H1 (cell line): ENCODE data around the gene RAB26. TPM values are rescaled to one million over a fixed set of nuclear protein-coding genes. Genes with fewer than 3 reads are reported as not detected.

Source experiments
- CTCF ChIA-PET: fragments of 300-600 bp; sonication (Branson Sonifier 250); formaldehyde crosslinking; loops from one replicate; lab custom pipeline; 2021; ENCODE audit not compliant: partially characterized antibody; lab: Charles Lee
- POLR2A ChIA-PET: fragments of 300-600 bp; sonication (Branson Sonifier 250); formaldehyde crosslinking; loops from one replicate; lab custom pipeline; 2021; ENCODE audit warnings: inconsistent platforms; ENCODE audit not compliant: partially characterized antibody; lab: Charles Lee
- DNase-seq, 2 experiments: peaks; one replicate each; pipeline versions ENCODE4 v3.0.0 to v3.0.0-alpha.2; 2010 to 2022; ENCODE audit warnings: low spot score in 2 of 2, low read depth in 1 of 2, mixed read lengths in 1 of 2
- FAIRE-seq: peaks from 2 replicates; lab custom pipeline; 2011; peaks lifted over from hg19 to GRCh38; lab: Jason Lieb, UNC
- H2AFZ ChIP-seq: 2 replicates; pipeline ENCODE4 v1.8.1; 2012; ENCODE audit warnings: low read length, inconsistent platforms
- H2AK5ac ChIP-seq: 2 replicates; pipeline ENCODE4 v1.6.1; 2013; ENCODE audit warnings: low read depth, low read length
- H2BK120ac ChIP-seq: replicated peaks from 2 replicates; pipeline ENCODE3; 2013; ENCODE audit warnings: low read depth, low read length, inconsistent platforms
- H2BK12ac ChIP-seq: 2 replicates; pipeline ENCODE4 v1.6.1; 2013; ENCODE audit warnings: low read depth, low read length
- H2BK15ac ChIP-seq: 2 replicates; pipeline ENCODE4 v1.6.1; 2013; ENCODE audit warnings: low read length
- H2BK20ac ChIP-seq: 2 replicates; pipeline ENCODE4 v1.6.1; 2013; ENCODE audit warnings: low read length
- H2BK5ac ChIP-seq: 2 replicates; pipeline ENCODE4 v1.6.1; 2013; ENCODE audit warnings: low read depth, low read length
- H3K14ac ChIP-seq: 2 replicates; pipeline ENCODE4 v1.6.1; 2013; ENCODE audit warnings: inconsistent platforms; ENCODE audit not compliant: insufficient read length
- H3K18ac ChIP-seq: 2 replicates; pipeline ENCODE4 v1.6.1; 2013; ENCODE audit warnings: low read length; ENCODE audit errors: extremely low read depth
- H3K23ac ChIP-seq: 2 replicates; pipeline ENCODE4 v1.6.1; 2013; ENCODE audit warnings: inconsistent platforms; ENCODE audit not compliant: insufficient read length
- H3K23me2 ChIP-seq: 2 replicates; pipeline ENCODE4 v1.6.1; 2013; ENCODE audit warnings: low read depth, low read length
- H3K27ac ChIP-seq: 2 replicates; pipeline ENCODE4 v1.6.1; 2011; ENCODE audit warnings: low read depth, low read length, inconsistent platforms
- H3K27me3 ChIP-seq, 4 experiments: replicated peaks in 1 of 4; 1 replicate in 1 of 4; 2 replicates in 3 of 4; pipeline versions ENCODE4 v1.6.1 to v1.8.1; 2011 to 2013; ENCODE audit warnings: low read length in 3 of 4, mild to moderate bottlenecking in 3 of 4, inconsistent platforms in 2 of 4, mixed read lengths in 2 of 4, moderate library complexity in 1 of 4; ENCODE audit not compliant: control insufficient read depth in 3 of 4, insufficient read depth in 3 of 4; ENCODE audit errors: extremely low read depth in 1 of 4
- H3K36me3 ChIP-seq, 4 experiments: 2 replicates each; pipeline versions ENCODE4 v1.6.1 to v1.8.1; 2011 to 2013; ENCODE audit warnings: mild to moderate bottlenecking in 4 of 4, low read length in 3 of 4, moderate library complexity in 2 of 4, control low read depth in 1 of 4, inconsistent platforms in 1 of 4; ENCODE audit not compliant: insufficient read depth in 4 of 4, control insufficient read depth in 2 of 4
- H3K4ac ChIP-seq: replicated peaks from 2 replicates; pipeline ENCODE3; 2013; ENCODE audit warnings: low read length, low read depth, mixed read lengths, inconsistent platforms; ENCODE audit not compliant: insufficient read length
- H3K4me1 ChIP-seq, 4 experiments: replicated peaks in 1 of 4; 1 replicate in 1 of 4; 2 replicates in 3 of 4; pipeline versions ENCODE4 v1.6.1 to v1.8.1; 2011 to 2013; ENCODE audit warnings: low read length in 3 of 4, inconsistent platforms in 2 of 4, mixed read lengths in 1 of 4; ENCODE audit not compliant: insufficient read depth in 4 of 4, control insufficient read depth in 3 of 4
- H3K4me2 ChIP-seq, 2 experiments: 2 replicates each; pipeline versions ENCODE4 v1.6.1 to v1.8.1; 2011 to 2013; ENCODE audit warnings: low read depth in 2 of 2, low read length in 2 of 2, control low read depth in 1 of 2, inconsistent platforms in 1 of 2, mild to moderate bottlenecking in 1 of 2; ENCODE audit not compliant: insufficient read depth in 1 of 2
- H3K4me3 ChIP-seq, 4 experiments: fragments of 200-600, 300-600 bp in 1 of 4; sonication (generic), shearing (Covaris generic), sonication (Bioruptor Twin) in 1 of 4; 2 replicates each; pipeline versions ENCODE4 v1.5.1 to v1.8.1; 2011 to 2016; ENCODE audit warnings: low read length in 4 of 4, low read depth in 3 of 4, control low read depth in 2 of 4, inconsistent platforms in 2 of 4, mild to moderate bottlenecking in 2 of 4, mixed read lengths in 1 of 4, moderate library complexity in 1 of 4; ENCODE audit not compliant: insufficient read depth in 2 of 4; ENCODE audit errors: extremely low read depth in 1 of 4
- H3K56ac ChIP-seq: replicated peaks from 2 replicates; pipeline ENCODE3; 2013; ENCODE audit warnings: low read depth, mild to moderate bottlenecking, mixed read lengths, low read length, inconsistent platforms; ENCODE audit not compliant: insufficient read length
- H3K79me1 ChIP-seq: 2 replicates; pipeline ENCODE4 v1.6.1; 2013; ENCODE audit warnings: low read depth, low read length, control low read depth
- H3K79me2 ChIP-seq, 2 experiments: 2 replicates each; pipeline versions ENCODE4 v1.6.1 to v1.8.1; 2012 to 2013; ENCODE audit warnings: low read length in 2 of 2, mild to moderate bottlenecking in 2 of 2, inconsistent platforms in 1 of 2; ENCODE audit not compliant: insufficient read depth in 2 of 2, control insufficient read depth in 1 of 2
- H3K9ac ChIP-seq, 4 experiments: replicated peaks in 1 of 4; 1 replicate in 1 of 4; 2 replicates in 3 of 4; pipeline versions ENCODE4 v1.6.1 to v1.8.1; 2011 to 2013; ENCODE audit warnings: low read depth in 3 of 4, low read length in 3 of 4, control low read depth in 2 of 4, mild to moderate bottlenecking in 2 of 4, moderate library complexity in 2 of 4, inconsistent platforms in 1 of 4; ENCODE audit errors: extremely low read depth in 1 of 4
- H3K9me3 ChIP-seq, 2 experiments: 2 replicates each; pipeline versions ENCODE4 v1.6.1 to v1.8.1; 2012 to 2013; ENCODE audit warnings: mild to moderate bottlenecking in 2 of 2, moderate library complexity in 2 of 2, control low read depth in 1 of 2, inconsistent platforms in 1 of 2, low read depth in 1 of 2, low read length in 1 of 2, mixed read lengths in 1 of 2; ENCODE audit not compliant: insufficient read depth in 2 of 2
- H4K20me1 ChIP-seq, 2 experiments: replicated peaks in 1 of 2; 2 replicates each; pipeline versions ENCODE3 to v1.8.1; 2011 to 2013; ENCODE audit warnings: inconsistent platforms in 2 of 2, low read length in 2 of 2, mild to moderate bottlenecking in 1 of 2; ENCODE audit not compliant: insufficient read depth in 2 of 2, control insufficient read depth in 1 of 2
- H4K5ac ChIP-seq: 2 replicates; pipeline ENCODE4 v1.6.1; 2013; ENCODE audit warnings: low read length, low read depth, mixed read lengths, inconsistent platforms; ENCODE audit not compliant: insufficient read length
- H4K8ac ChIP-seq: 2 replicates; pipeline ENCODE4 v1.8.0; 2013; ENCODE audit warnings: mild to moderate bottlenecking, moderate library complexity, low read length, inconsistent platforms; ENCODE audit not compliant: insufficient read depth; ENCODE audit errors: extremely low read depth
- H4K91ac ChIP-seq: replicated peaks from 2 replicates; pipeline ENCODE3; 2013; ENCODE audit warnings: low read length, mixed read lengths, inconsistent platforms; ENCODE audit not compliant: insufficient read length
- ASH2L ChIP-seq: fragments of 200-600, 300-600 bp; sonication (generic); IDR thresholded peaks from one replicate; pipeline ENCODE4 v1.7.1; 2017; ENCODE audit warnings: low read length
- BACH1 ChIP-seq: IDR thresholded peaks from 2 replicates; pipeline ENCODE4 v1.6.1; 2012; ENCODE audit warnings: low read length, improper control_type of control experiment
- CHD1 ChIP-seq: IDR thresholded peaks from 2 replicates; pipeline ENCODE4 v1.6.1; 2012; ENCODE audit warnings: low read depth, low read length, improper control_type of control experiment
- CREB1 ChIP-seq: IDR thresholded peaks from 2 replicates; pipeline ENCODE4 v1.6.1; 2012; ENCODE audit warnings: inconsistent platforms
- EGR1 ChIP-seq: IDR thresholded peaks from 2 replicates; pipeline ENCODE4 v1.6.1; 2011; ENCODE audit warnings: low read depth, low read length, borderline replicate concordance
- GABPA ChIP-seq: IDR thresholded peaks from 2 replicates; pipeline ENCODE4 v1.6.1; 2011; ENCODE audit warnings: mild to moderate bottlenecking, low read length, moderate library complexity, borderline replicate concordance; ENCODE audit not compliant: insufficient read depth
- GTF2F1 ChIP-seq: IDR thresholded peaks from 2 replicates; pipeline ENCODE4 v1.6.1; 2012; ENCODE audit warnings: low read depth, low read length, improper control_type of control experiment, borderline replicate concordance
- HDAC6 ChIP-seq: IDR thresholded peaks from one replicate; pipeline ENCODE4 v1.7.1; 2012; ENCODE audit warnings: low read depth, mild to moderate bottlenecking, inconsistent platforms, low read length, moderate library complexity
- KDM4A ChIP-seq: IDR thresholded peaks from one replicate; pipeline ENCODE4 v1.7.1; 2012; ENCODE audit warnings: low read depth, mild to moderate bottlenecking, moderate library complexity, low read length, inconsistent platforms; ENCODE audit not compliant: severe bottlenecking
- NRF1 ChIP-seq: IDR thresholded peaks from 2 replicates; pipeline ENCODE4 v1.6.1; 2011; ENCODE audit warnings: mild to moderate bottlenecking, low read depth, low read length, improper control_type of control experiment
- POLR2A ChIP-seq, 2 experiments: IDR thresholded peaks; 1 replicate in 1 of 2; 2 replicates in 1 of 2; pipeline ENCODE4 v1.6.1; 2011; ENCODE audit warnings: low read depth in 2 of 2, low read length in 2 of 2, mild to moderate bottlenecking in 2 of 2; ENCODE audit errors: control extremely low read depth in 1 of 2
- SAP30 ChIP-seq: fragments of 300-600 bp; sonication (generic); IDR thresholded peaks from 2 replicates; pipeline ENCODE4 v1.7.1; 2012; ENCODE audit warnings: low read length, moderate library complexity, mild to moderate bottlenecking, inconsistent platforms; ENCODE audit not compliant: insufficient read depth, insufficient replicate concordance
- SP2 ChIP-seq: IDR thresholded peaks from 2 replicates; pipeline ENCODE4 v1.6.1; 2012; ENCODE audit warnings: mild to moderate bottlenecking, low read length, inconsistent platforms
- SP4 ChIP-seq: IDR thresholded peaks from 2 replicates; pipeline ENCODE4 v1.6.1; 2012; ENCODE audit warnings: low read length, inconsistent platforms
- TAF7 ChIP-seq: optimal IDR thresholded peaks from 2 replicates; pipeline ENCODE3; 2011; ENCODE audit warnings: low read depth, mild to moderate bottlenecking, inconsistent platforms, low read length, moderate library complexity, borderline replicate concordance
- TCF12 ChIP-seq: IDR thresholded peaks from 2 replicates; pipeline ENCODE4 v1.6.1; 2011; ENCODE audit warnings: low read depth, mild to moderate bottlenecking, low read length
- WGBS, 2 experiments: shearing (Covaris generic) in 1 of 2; methylation state at CpG; one replicate each; pipeline versions ENCODE4 v1.1.6 to v1.1.7; 2013 to 2015; ENCODE audit warnings: low lambda C conversion rate in 2 of 2, mixed read lengths in 2 of 2, inconsistent platforms in 1 of 2, low coverage in 1 of 2, missing lambda C conversion rate in 1 of 2; ENCODE audit not compliant: insufficient replicate concordance in 2 of 2, insufficient coverage in 1 of 2, insufficient read length in 1 of 2; ENCODE audit errors: extremely low coverage in 1 of 2, missing lambda C conversion rate in 1 of 2; 5-methylcytosine and 5-hydroxymethylcytosine counted together
- polyA plus RNA-seq, 7 experiments: library from polyadenylated mRNA; depleted of rRNA in 3 of 7; stranded (reverse) in 5 of 7; unstranded in 2 of 7; fragments of >200 nt in 5 of 7; fragments of 200-250 nt in 2 of 7; gene quantifications; 1 replicate in 5 of 7; 2 replicates in 1 of 7; 4 replicates in 1 of 7; pipeline versions ENCODE4 v1.2.1 to v1.2.3, GENCODE V29; 2011 to 2013; ENCODE audit warnings: missing spikeins in 2 of 7, mixed read lengths in 2 of 7
- total RNA-seq: library from RNA; stranded (reverse); fragmentation: NEBNext Ultra II Directional; extraction: Animal tissue kit (Norgen Biotek cat#: 25700); gene quantifications from 2 replicates; pipeline ENCODE4 v1.2.1, GENCODE V29; 2021

Gene RAB26
- total and polyA plus RNA-seq, 2 of the 8 experiments (the other 6 are each of a cell fraction or from before 2014, with no cell fraction given): 4.3 to 5.4 TPM

DNA sequence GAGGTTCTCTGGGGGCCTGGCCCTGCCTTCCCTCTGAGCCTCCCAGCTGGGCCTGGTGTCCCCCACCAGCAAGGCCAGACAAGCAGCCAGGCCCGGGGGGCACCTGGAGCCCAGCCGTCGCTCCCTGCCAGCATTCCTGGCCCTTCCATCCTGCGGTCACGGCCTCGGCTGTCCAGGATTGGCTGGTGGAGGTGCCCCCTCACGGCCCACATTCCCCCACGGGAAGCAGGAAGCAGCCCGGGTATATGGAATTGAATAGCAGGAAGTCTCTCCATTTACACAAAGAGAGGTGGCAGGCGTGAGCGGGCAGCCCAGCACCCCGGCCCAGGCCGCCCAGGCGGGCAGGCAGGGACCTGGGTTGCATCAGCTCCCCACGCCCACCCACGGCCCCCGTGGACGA lies 21.7 kb downstream of the RAB26 start:
- Histone ChIP-seq H3K4me3 (no peak overlapping the region), H3K23me2 (no peaks in the 10 kb centered on the region), H3K14ac (no peak overlapping the region), H4K91ac (no peak overlapping the region), H3K4me1 (no peaks in the 10 kb centered on the region; a peak in 1 of 7 replicates), H3K18ac (no peak overlapping the region), H2BK15ac (no peak overlapping the region), H3K36me3 (peaks cover 23 to 55% (median 42%) of the 10 kb centered on the region in 4 experiments), H3K27ac (no peak overlapping the region; the same call in 1 of the 2 replicates), H3K79me1 (peaks cover 8% of the 10 kb centered on the region; the same call in 1 of the 2 replicates), H2AFZ (no peak overlapping the region), H4K20me1 (peaks cover 5 to 32% of the 10 kb centered on the region in 2 experiments), H2BK20ac (no peak overlapping the region), H3K23ac (no peak overlapping the region), H3K56ac (no peak overlapping the region), H2BK12ac (no peak overlapping the region), H3K9ac (no peak overlapping the region), H3K9me3 (peaks cover 0 to 2% of the 10 kb centered on the region in 2 experiments; a peak in 1 of 4 replicates), H3K4me2 (no peak overlapping the region), H4K5ac (no peak overlapping the region), H3K79me2 (peaks cover 0 to 9% of the 10 kb centered on the region in 2 experiments; a peak in 2 of 4 replicates), H2AK5ac (no peak overlapping the region), H2BK120ac (no peak overlapping the region), H2BK5ac (no peak overlapping the region), H4K8ac (no peak overlapping the region; the same call in 1 of the 2 replicates), H3K27me3 (no peaks in the 10 kb centered on the region), H3K4ac (no peak overlapping the region)
- WGBS, 2 experiments: 98% methylated on average over 18 of the region's 18 CpGs; no CpG with 5 or more reads in 1 of the 2 experiments
- no peak for DNase-seq
- CTCF ChIA-PET: no interaction called here
- no peak for FAIRE-seq
- POLR2A ChIA-PET: interaction anchor here (0.9 to 13.5 kb wide), 6 partner anchors 13 to 82 kb away, joined by 3 to 312 read pairs (median 4); partner anchors contain the start of genes ECI1 and TRAF7
- TF ChIP-seq NRF1: no peak
- TF ChIP-seq EGR1: no peak
- TF ChIP-seq ASH2L: no peak
- no peak for TF ChIP-seq CHD1
- no peak for TF ChIP-seq CREB1
- TF ChIP-seq SAP30: no peak
- no peak for TF ChIP-seq TCF12
- no peak for TF ChIP-seq SP4
- TF ChIP-seq SP2: no peak
- no peak for TF ChIP-seq POLR2A (IDR thresholded peaks at IDR 0.05; ENCODE audit: control extremely low read depth in 1 of 2, low read depth in 2 of 2, low read length in 2 of 2)
- TF ChIP-seq BACH1: no peak
- TF ChIP-seq GABPA: no peak
- TF ChIP-seq KDM4A: no peak
- TF ChIP-seq TAF7: no peak
- TF ChIP-seq GTF2F1: no peak
- TF ChIP-seq HDAC6: no peak
